ENCODE results near the gene RNF157.

Gene RNF157

DNA sequence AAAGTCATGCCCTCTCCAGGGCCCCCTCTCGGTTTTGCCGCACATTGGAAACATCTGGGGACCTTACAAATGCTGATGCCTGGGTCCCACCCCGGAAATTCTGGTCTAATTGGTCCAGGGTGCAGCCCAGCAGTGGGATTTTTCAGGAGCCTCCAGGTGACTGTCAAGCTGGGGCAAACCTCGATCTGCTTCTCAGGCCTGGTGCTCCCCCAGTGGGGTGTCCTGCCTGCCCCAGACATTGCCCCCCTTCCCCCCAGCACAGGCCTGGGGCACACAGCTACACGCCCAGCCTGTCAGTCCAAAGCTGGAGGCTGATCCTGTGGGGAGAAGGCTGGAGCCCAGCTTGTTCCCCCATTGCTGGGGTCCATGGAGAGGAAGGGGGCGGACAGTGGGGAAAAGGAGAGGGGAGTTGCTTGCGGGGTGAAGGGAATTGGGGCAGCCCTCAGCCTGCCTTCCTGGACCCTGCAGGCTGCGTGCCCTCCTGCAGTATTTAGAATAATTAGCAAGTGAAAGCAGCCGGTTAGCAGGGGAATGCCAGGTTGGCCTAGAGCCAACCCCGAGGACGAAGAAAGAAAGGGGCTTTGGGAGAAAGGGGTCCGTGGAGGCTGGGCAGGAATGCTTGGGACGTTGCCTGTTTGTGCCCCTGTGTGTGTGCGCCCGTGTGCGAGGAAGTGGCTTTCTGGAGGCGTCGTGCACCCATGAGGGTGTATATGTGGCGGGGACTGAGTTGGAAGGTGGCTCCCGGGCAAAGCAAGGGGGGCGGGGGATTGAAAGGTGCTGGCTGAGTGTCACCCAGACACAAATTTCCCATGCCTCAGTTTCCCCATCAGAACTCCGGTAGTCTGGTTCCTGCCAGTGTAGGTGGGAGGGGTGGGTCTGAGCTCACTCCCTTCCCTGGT is 105.1 kb downstream of the RNF157 start:
- Mint-ChIP-seq H3K9me3 (no peaks in the 10 kb centered on the region), H3K36me3 (peaks cover 6% of the 10 kb centered on the region), H3K27ac (no peak overlapping the region), H3K4me1 (peaks cover 19% of the 10 kb centered on the region), H3K4me3 (no peak overlapping the region)
- ATAC-seq, result peak; percentile 17
- DNase-seq (ENCODE audit: low spot score in 2 of 2), result no peak

GRCh38 chr17:76132574-76133338 is 107.5 kb downstream of the RNF157 start:
- Mint-ChIP-seq H3K4me1 (peaks cover 14% of the 10 kb centered on the region), H3K36me3 (peaks cover 6% of the 10 kb centered on the region), H3K4me3 (no peak overlapping the region), H3K9me3 (no peaks in the 10 kb centered on the region), H3K27ac (no peak overlapping the region)
- DNase-seq (ENCODE audit: low spot score in 2 of 2) (no peak), ATAC-seq (no peak)

DNA sequence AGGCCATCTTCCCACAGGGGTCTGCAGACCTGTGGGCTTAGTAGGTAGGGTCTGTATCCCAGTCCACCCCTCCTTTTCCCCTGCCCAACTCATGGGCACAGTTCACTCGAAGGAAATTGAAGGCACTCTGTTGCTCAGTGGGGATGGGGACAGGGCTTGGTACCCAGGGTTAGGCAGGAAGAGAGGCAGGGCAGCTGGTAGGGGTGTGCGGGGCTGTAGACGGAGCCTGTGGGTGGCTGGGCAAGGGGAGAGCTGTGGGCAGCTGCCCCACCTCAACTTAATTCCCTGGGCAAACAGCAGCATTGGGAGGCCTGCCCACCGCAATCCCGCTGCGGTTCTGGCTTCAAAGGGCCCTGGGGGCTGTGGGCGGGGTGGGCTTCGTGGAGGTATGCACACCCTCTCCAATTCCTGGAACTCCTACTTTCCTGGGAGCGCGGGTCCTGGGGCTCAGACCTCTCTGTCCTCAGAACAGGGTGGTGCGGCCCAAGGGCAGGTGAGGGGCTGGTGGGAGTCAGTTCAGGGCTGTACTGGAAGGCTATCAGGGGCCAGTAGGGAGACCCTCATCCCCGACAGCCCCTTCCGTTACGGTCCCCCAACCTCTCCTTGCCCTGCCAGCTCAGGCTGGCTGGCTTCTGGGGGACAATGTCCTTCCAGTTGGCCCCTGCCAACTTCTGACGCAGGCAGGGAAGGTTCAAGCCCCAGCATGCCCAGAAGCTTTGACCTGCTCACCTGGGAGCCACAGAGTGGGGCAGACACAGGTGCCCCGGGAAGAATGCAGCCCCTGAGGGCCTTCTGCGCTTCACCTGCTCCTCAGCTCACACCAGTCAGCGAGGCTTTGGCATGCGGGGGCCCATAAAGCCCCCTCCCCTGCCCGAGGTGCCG is 108.4 kb downstream of the RNF157 start:
- peak overlapping the region; percentile 84 for H3K27ac Mint-ChIP-seq
- ATAC-seq (no peak), DNase-seq (ENCODE audit: low spot score in 2 of 2) (no peak)
- H3K9me3 Mint-ChIP-seq, result no peaks in the 10 kb centered on the region
- peaks cover 19% of the 10 kb centered on the region for H3K4me1 Mint-ChIP-seq
- H3K4me3 Mint-ChIP-seq, result no peak overlapping the region
- peaks cover 6% of the 10 kb centered on the region for H3K36me3 Mint-ChIP-seq

GRCh38 chr17:76131051-76131691 is 109.1 kb downstream of the RNF157 start:
- DNase-seq (ENCODE audit: low spot score in 2 of 2) (no peak), ATAC-seq (no peak)
- H3K4me3 Mint-ChIP-seq, result no peak overlapping the region
- H3K9me3 Mint-ChIP-seq, result no peaks in the 10 kb centered on the region
- peaks cover 6% of the 10 kb centered on the region for H3K36me3 Mint-ChIP-seq
- peak overlapping the region; percentile 84 for H3K27ac Mint-ChIP-seq
- peaks cover 19% of the 10 kb centered on the region for H3K4me1 Mint-ChIP-seq

GRCh38 chr17:76130473-76130872 is 109.8 kb downstream of the RNF157 start:
- H3K4me1 Mint-ChIP-seq, result peaks cover 17% of the 10 kb centered on the region
- peak; percentile 43 for ATAC-seq
- peaks cover 6% of the 10 kb centered on the region for H3K36me3 Mint-ChIP-seq
- peak overlapping the region; percentile 84 for H3K27ac Mint-ChIP-seq
- H3K4me3 Mint-ChIP-seq, result no peak overlapping the region
- DNase-seq (ENCODE audit: low spot score in 2 of 2), result no peak
- no peaks in the 10 kb centered on the region for H3K9me3 Mint-ChIP-seq

DNA sequence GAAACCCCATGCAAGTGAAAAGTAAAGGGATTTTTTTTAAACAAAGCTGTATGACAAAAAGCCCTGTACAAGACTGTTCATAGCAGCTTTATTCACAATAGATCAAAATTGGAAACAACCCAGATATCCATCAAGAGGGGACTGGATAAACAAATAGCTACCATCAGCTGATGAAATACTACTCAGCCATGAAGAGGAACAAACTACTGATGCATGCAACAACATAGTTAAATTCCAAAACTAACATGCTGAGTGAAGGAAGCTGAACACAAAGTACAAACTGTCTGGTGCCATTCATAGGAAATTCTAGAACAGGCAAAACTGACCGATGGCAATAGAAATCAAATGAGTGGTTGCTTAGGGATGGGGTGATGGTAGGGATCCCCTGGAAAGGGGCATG is 114.4 kb downstream of the RNF157 start:
- H3K9me3 Mint-ChIP-seq, result no peaks in the 10 kb centered on the region
- H3K27ac Mint-ChIP-seq, result no peak overlapping the region
- H3K4me3 Mint-ChIP-seq, result no peak overlapping the region
- peaks cover 10% of the 10 kb centered on the region for H3K4me1 Mint-ChIP-seq
- ATAC-seq, result no peak
- no peak for DNase-seq (ENCODE audit: low spot score in 2 of 2)
- no peaks in the 10 kb centered on the region for H3K36me3 Mint-ChIP-seq

DNA sequence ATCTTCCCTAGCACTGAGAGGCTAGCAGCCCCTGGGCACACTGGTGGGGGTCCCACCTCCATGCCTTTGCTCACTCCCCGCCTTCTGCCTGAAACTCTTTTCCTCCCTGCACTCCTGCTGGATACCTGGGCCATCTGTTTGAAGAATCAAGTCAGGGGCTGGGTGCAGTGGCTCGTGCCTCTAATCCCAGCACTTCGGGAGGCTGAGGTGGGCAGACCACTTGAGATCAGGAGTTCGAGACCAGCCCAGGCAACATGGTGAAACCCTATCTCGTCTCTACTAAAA is 115.0 kb downstream of the RNF157 start:
- H3K4me1 Mint-ChIP-seq, result peaks cover 10% of the 10 kb centered on the region
- ATAC-seq (no peak), DNase-seq (ENCODE audit: low spot score in 2 of 2) (no peak)
- peak overlapping the region; percentile 40 for H3K27ac Mint-ChIP-seq
- H3K4me3 Mint-ChIP-seq, result no peak overlapping the region
- H3K9me3 Mint-ChIP-seq, result no peaks in the 10 kb centered on the region
- no peaks in the 10 kb centered on the region for H3K36me3 Mint-ChIP-seq

DNA sequence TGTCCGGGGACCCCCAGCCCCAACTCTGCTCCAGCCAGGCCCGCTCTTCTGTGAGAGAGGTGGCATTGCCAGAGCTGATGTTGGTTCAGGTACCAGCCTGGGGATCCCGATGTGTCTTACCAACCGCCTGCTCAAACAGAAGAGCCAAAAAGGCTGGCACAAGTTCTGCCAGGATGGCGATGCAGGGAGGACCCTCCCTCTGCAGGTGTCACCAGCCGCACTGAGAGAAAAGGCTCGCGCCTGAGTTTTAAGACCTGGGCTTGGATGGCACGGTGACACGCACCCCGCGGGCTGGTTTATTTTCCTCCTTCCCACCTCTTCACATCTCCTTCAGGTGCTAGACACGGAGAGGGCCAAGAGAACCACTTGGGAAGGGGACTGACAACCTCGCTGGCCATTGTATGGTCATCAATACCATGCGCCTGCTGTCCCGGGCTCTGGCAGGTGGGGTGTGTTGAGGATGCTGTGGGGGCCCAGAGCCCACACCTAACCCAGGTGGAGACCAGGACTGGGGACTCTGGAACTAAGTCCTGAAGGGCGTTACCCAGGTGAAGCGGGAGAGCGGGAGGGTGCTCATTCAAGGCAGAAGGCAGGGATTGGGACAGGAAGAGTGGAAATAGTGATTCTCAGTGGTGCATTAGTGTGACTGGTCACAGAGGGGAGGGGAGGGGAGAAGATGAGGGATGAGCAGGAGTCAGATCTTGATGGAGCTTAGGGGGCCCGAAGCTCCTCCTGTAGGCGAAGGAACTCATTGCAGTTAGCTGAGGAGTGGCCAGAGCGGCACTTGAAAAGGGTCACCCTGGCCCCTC is 115.5 kb downstream of the RNF157 start:
- peak overlapping the region; percentile 40 for H3K27ac Mint-ChIP-seq
- DNase-seq (ENCODE audit: low spot score in 2 of 2), result no peak
- ATAC-seq, result no peak

DNA sequence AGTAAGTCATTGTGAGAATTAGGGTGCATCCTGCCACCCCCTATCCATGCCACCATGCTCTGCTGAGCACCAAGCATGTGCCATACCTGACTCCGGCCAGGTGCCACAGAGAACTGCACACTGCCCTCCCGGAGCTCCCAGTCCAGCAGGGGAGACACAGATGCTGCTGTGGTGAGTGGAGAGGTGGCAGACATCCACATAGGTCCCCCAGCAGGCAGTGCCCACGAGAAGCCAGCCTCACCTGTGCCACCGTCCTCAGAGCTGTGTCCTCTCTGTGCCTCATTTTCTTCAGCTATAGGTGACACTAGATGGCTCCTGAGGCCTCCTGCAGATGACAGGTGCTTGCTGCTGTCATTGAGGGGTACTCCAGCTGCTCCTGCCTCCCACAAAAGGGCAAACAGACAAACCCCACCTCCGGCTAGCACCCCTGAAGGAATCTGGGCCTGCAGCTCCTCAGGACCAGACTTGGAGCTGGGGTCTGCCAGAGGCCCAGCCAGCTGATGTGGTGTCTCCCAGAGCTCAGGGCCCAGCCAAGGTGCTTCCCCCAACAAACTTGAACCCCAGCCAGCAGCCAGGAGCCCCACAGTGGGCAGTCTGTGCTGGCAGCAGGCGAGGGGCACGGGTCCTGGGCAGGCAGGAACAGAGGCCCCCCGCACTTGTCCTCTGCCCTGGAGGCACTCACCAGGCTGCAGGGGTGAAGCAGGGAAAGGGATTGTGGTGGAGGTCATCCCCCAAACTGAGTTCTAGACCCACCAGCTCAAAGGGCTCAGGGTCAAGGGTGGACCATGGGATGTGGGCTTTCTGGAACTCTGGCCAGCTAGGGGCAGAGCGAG is 116.3 kb downstream of the RNF157 start:
- H3K9me3 Mint-ChIP-seq, result no peaks in the 10 kb centered on the region
- peak overlapping the region; percentile 32 for H3K27ac Mint-ChIP-seq
- peaks cover 10% of the 10 kb centered on the region for H3K4me1 Mint-ChIP-seq
- ATAC-seq (no peak), DNase-seq (ENCODE audit: low spot score in 2 of 2) (no peak)
- H3K36me3 Mint-ChIP-seq, result no peaks in the 10 kb centered on the region
- H3K4me3 Mint-ChIP-seq, result peak overlapping the region; percentile 7

More for the DNA sequence above, 115.5 kb downstream of the RNF157 start:
- Mint-ChIP-seq H3K4me3 (no peak overlapping the region), H3K36me3 (no peaks in the 10 kb centered on the region), H3K4me1 (peaks cover 10% of the 10 kb centered on the region), H3K9me3 (no peaks in the 10 kb centered on the region)

GRCh38 chr17:76123191-76123499 is 117.1 kb downstream of the RNF157 start:
- H3K27ac Mint-ChIP-seq, result peak overlapping the region; percentile 32
- DNase-seq (ENCODE audit: low spot score in 2 of 2), result no peak
- no peaks in the 10 kb centered on the region for H3K36me3 Mint-ChIP-seq
- peak overlapping the region; percentile 7 for H3K4me3 Mint-ChIP-seq
- ATAC-seq, result no peak
- peaks cover 10% of the 10 kb centered on the region for H3K4me1 Mint-ChIP-seq
- H3K9me3 Mint-ChIP-seq, result no peaks in the 10 kb centered on the region

DNA sequence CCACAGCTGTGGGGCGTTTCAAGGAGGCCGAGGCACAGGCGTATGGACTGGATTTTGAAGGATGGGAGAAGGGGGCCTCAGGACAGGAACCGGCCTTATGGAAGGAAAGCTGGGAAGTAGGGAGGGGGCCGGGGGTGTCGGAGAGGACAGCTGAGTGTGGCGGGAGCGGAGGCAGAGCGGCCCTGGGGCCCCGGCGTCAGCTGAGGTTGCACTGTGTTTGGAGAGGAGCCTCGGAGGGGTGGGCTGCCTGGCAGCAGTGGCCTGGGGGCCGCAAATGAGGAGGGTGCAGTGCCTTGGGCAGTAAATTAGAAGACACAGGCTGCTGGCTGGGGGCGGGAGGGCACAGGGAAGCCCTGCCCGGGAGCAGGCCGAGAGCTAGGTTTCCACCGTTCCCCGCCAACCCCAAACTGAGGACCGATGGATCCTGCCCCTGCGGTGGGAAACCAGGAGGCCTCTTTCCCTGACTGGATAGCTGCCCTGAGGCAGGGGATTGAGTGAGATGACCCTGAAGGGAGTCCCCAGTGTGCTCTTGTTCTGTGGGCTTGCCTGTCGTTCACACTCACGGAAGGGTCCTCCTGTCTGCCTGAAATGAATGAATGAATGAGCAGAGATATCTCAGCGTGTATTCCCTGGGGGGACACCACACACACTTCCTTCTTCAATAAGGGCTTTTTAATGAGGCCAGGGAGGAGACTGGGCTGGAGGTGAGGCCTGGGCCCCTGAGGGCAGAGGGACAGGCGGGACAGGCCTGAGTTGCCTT is 117.7 kb downstream of the RNF157 start:
- Mint-ChIP-seq H3K27ac (peak overlapping the region; percentile 32), H3K36me3 (no peaks in the 10 kb centered on the region), H3K9me3 (no peaks in the 10 kb centered on the region), H3K4me1 (peaks cover 10% of the 10 kb centered on the region), H3K4me3 (peak overlapping the region; percentile 7)
- DNase-seq (ENCODE audit: low spot score in 2 of 2), result no peak
- ATAC-seq, result no peak

- DNase-seq (ENCODE audit: low spot score in 2 of 2), result no peak
These were observed 118.3 kb downstream of the RNF157 start for GRCh38 chr17:76121932-76122430.

GRCh38 chr17:76120658-76121008 is 119.7 kb downstream of the RNF157 start:
- Mint-ChIP-seq H3K4me3 (no peak overlapping the region), H3K9me3 (no peaks in the 10 kb centered on the region), H3K36me3 (no peaks in the 10 kb centered on the region), H3K4me1 (peaks cover 6% of the 10 kb centered on the region), H3K27ac (peak overlapping the region; percentile 14)
- ATAC-seq (no peak), DNase-seq (ENCODE audit: low spot score in 2 of 2) (no peak)

More at GRCh38 chr17:76121932-76122430, 118.3 kb downstream of the RNF157 start:
- H3K4me3 Mint-ChIP-seq, result peak overlapping the region; percentile 49
- no peaks in the 10 kb centered on the region for H3K9me3 Mint-ChIP-seq
- H3K36me3 Mint-ChIP-seq, result no peaks in the 10 kb centered on the region
- H3K27ac Mint-ChIP-seq, result peak overlapping the region; percentile 32
- peaks cover 6% of the 10 kb centered on the region for H3K4me1 Mint-ChIP-seq
- peak; percentile 9 for ATAC-seq
